Liver (tissue), 9 donors: ENCODE measurements around the gene RUSC1. TPM values are rescaled to one million over a fixed set of nuclear protein-coding genes. Genes with fewer than 3 reads are reported as not detected.

Experiments used
- DNase-seq: peaks from one replicate; pipeline ENCODE4 v3.0.0-alpha.2; 2017; ENCODE audit warnings: low spot score
- H3K27ac ChIP-seq, 2 donors: one replicate each; pipeline ENCODE4 v1.7.0; 2013; ENCODE audit warnings: inconsistent platforms in 2 of 2, low read length in 2 of 2, control low read depth in 1 of 2, low read depth in 1 of 2, mild to moderate bottlenecking in 1 of 2
- H3K27me3 ChIP-seq, 4 donors: one replicate each; pipeline versions ENCODE4 v1.6.1 to v1.7.0; 2013; ENCODE audit warnings: low read length in 3 of 4, inconsistent platforms in 1 of 4, mild to moderate bottlenecking in 1 of 4, moderate library complexity in 1 of 4; ENCODE audit not compliant: control insufficient read depth in 4 of 4, insufficient read depth in 4 of 4
- H3K36me3 ChIP-seq, 4 donors: one replicate each; pipeline versions ENCODE4 v1.6.1 to v1.7.0; 2013; ENCODE audit warnings: low read length in 3 of 4, mild to moderate bottlenecking in 3 of 4, low read depth in 1 of 4, moderate library complexity in 1 of 4; ENCODE audit not compliant: control insufficient read depth in 4 of 4, insufficient read depth in 3 of 4
- H3K4me1 ChIP-seq, 4 donors: one replicate each; pipeline versions ENCODE4 v1.6.1 to v1.7.0; 2013; ENCODE audit warnings: low read length in 3 of 4, mild to moderate bottlenecking in 3 of 4, moderate library complexity in 1 of 4; ENCODE audit not compliant: control insufficient read depth in 4 of 4, insufficient read depth in 4 of 4
- H3K4me3 ChIP-seq, 3 donors: one replicate each; pipeline versions ENCODE4 v1.6.1 to v1.7.0; 2013; ENCODE audit warnings: low read length in 3 of 3, control low read depth in 1 of 3, low read depth in 1 of 3, mild to moderate bottlenecking in 1 of 3
- H3K9ac ChIP-seq, 2 donors: one replicate each; pipeline ENCODE4 v1.7.0; 2013; ENCODE audit warnings: low read length in 2 of 2, mild to moderate bottlenecking in 2 of 2, moderate library complexity in 2 of 2, control low read depth in 1 of 2, low read depth in 1 of 2
- H3K9me3 ChIP-seq, 4 donors: one replicate each; pipeline versions ENCODE4 v1.6.1 to v1.7.0; 2013; ENCODE audit warnings: low read length in 3 of 4; ENCODE audit not compliant: control insufficient read depth in 4 of 4
- ATF3 ChIP-seq: IDR thresholded peaks from 2 replicates; pipeline ENCODE4 v1.6.1; 2016; ENCODE audit warnings: antibody characterized with exemption
- EGR1 ChIP-seq, 2 donors: IDR thresholded peaks; 2 replicates each; pipeline ENCODE4 v1.6.1; 2016 to 2018; ENCODE audit warnings: antibody characterized with exemption in 2 of 2, low read depth in 2 of 2
- FOXA1 ChIP-seq: IDR thresholded peaks from 2 replicates; pipeline ENCODE4 v1.6.1; 2016; ENCODE audit warnings: antibody characterized with exemption
- FOXA2 ChIP-seq: IDR thresholded peaks from 2 replicates; pipeline ENCODE4 v1.6.1; 2016; ENCODE audit warnings: antibody characterized with exemption
- GABPA ChIP-seq, 2 donors: IDR thresholded peaks in 1 of 2; conservative IDR thresholded peaks in 1 of 2; 2 replicates each; pipeline ENCODE4 v1.6.1; 2016; ENCODE audit warnings: antibody characterized with exemption in 2 of 2, mild to moderate bottlenecking in 1 of 2, moderate library complexity in 1 of 2
- HNF4A ChIP-seq, 2 donors: conservative IDR thresholded peaks; 2 replicates each; pipeline ENCODE4 v1.6.1; 2016; ENCODE audit warnings: antibody characterized with exemption in 2 of 2, mild to moderate bottlenecking in 2 of 2
- HNF4G ChIP-seq: IDR thresholded peaks from 2 replicates; pipeline ENCODE4 v1.6.1; 2016; ENCODE audit warnings: antibody characterized with exemption
- JUND ChIP-seq, 2 donors: IDR thresholded peaks; 2 replicates each; pipeline ENCODE4 v1.6.1; 2016; ENCODE audit warnings: antibody characterized with exemption in 2 of 2
- MAX ChIP-seq: IDR thresholded peaks from 2 replicates; pipeline ENCODE4 v1.6.1; 2016; ENCODE audit warnings: antibody characterized with exemption
- NR2F2 ChIP-seq: IDR thresholded peaks from 2 replicates; pipeline ENCODE4 v1.6.1; 2016; ENCODE audit warnings: antibody characterized with exemption
- RAD21 ChIP-seq, 2 donors: IDR thresholded peaks; 2 replicates each; pipeline ENCODE4 v1.6.1; 2016; ENCODE audit warnings: antibody characterized with exemption in 2 of 2, mild to moderate bottlenecking in 2 of 2
- RXRA ChIP-seq, 2 donors: IDR thresholded peaks; 2 replicates each; pipeline ENCODE4 v1.6.1; 2017 to 2018; ENCODE audit warnings: antibody characterized with exemption in 2 of 2, mild to moderate bottlenecking in 1 of 2
- SP1 ChIP-seq: IDR thresholded peaks from 2 replicates; pipeline ENCODE4 v1.6.1; 2018; ENCODE audit warnings: antibody characterized with exemption, mild to moderate bottlenecking
- TAF1 ChIP-seq: conservative IDR thresholded peaks from 2 replicates; pipeline ENCODE4 v1.6.1; 2016; ENCODE audit warnings: antibody characterized with exemption, mild to moderate bottlenecking
- YY1 ChIP-seq: IDR thresholded peaks from 2 replicates; pipeline ENCODE4 v1.6.1; 2016; ENCODE audit warnings: antibody characterized with exemption, mild to moderate bottlenecking
- WGBS: extraction: QIAGEN DNeasy Blood & Tissue Kit; methylation state at CpG from one replicate; pipeline ENCODE4 v1.1.7; 2013; 5-methylcytosine and 5-hydroxymethylcytosine counted together
- polyA plus RNA-seq, 2 donors: library from polyadenylated mRNA; stranded (reverse) in 1 of 2; unstranded in 1 of 2; fragments of 200-250 nt in 1 of 2; fragments of >200 nt in 1 of 2; fragmentation: Nextera tagmentation in 1 of 2; extraction: Ambion mirVana in 1 of 2; gene quantifications; one replicate each; pipeline versions ENCODE4 v1.2.1 to v1.2.3, GENCODE V29; 2013 to 2015
- total RNA-seq, 2 donors: library from RNA; depleted of rRNA; stranded (reverse); fragments of >200 nt; gene quantifications; one replicate each; pipeline ENCODE4 v1.2.3, GENCODE V29; 2014
- TF ChIP-seq, protein P1 (sequence below): IDR thresholded peaks from 2 replicates; pipeline ENCODE4 v1.6.1; 2016; ENCODE audit warnings: antibody characterized with exemption
- TF ChIP-seq, protein P2 (sequence below): IDR thresholded peaks from 2 replicates; pipeline ENCODE4 v1.6.1; 2016; ENCODE audit warnings: antibody characterized with exemption, mild to moderate bottlenecking
- TF ChIP-seq, protein P3 (sequence below): fragments of 150-350 bp; IDR thresholded peaks from 2 replicates; pipeline ENCODE4 v1.5.1; 2017; ENCODE audit warnings: improper control_type of control experiment, low read depth, low read length; ENCODE audit not compliant: missing input control
- donor health status: healthy.
- donor health status: healthy.
- donor health status: healthy.
- donor health status: healthy.
- donor health status: healthy.

RUSC1 gene
- total and polyA plus RNA-seq, 4 donors = 3.9 to 6.7 (median 5.7) TPM

- peaks cover under 1 to 24% (median 13%) of the 10 kb centered on the region in 4 donors for H3K4me1 ChIP-seq
- no peak overlapping the region for H3K9ac ChIP-seq
- peaks cover 0 to 11% (median 5%) of the 10 kb centered on the region in 4 donors for H3K36me3 ChIP-seq
- H3K27me3 ChIP-seq = no peaks in the 10 kb centered on the region
- no peak for DNase-seq
- WGBS = 46% methylated on average over 8 of the region's 8 CpGs
- H3K9me3 ChIP-seq = no peaks in the 10 kb centered on the region
- TF ChIP-seq TAF1 (no peak), RAD21 (IDR thresholded peaks at IDR 0.05) (no peak), SP1 (no peak), NR2F2 (no peak), GABPA (IDR thresholded peaks at IDR 0.05 in 1 of 2, conservative IDR thresholded peaks at IDR 0.05 in 1 of 2) (no peak), RXRA (IDR thresholded peaks at IDR 0.05) (no peak), FOXA1 (no peak), ATF3 (no peak), HNF4G (no peak), FOXA2 (no peak), EGR1 (IDR thresholded peaks at IDR 0.05; ENCODE audit: low read depth in 2 of 2) (no peak), YY1 (no peak)
- TF ChIP-seq, protein P1, sequence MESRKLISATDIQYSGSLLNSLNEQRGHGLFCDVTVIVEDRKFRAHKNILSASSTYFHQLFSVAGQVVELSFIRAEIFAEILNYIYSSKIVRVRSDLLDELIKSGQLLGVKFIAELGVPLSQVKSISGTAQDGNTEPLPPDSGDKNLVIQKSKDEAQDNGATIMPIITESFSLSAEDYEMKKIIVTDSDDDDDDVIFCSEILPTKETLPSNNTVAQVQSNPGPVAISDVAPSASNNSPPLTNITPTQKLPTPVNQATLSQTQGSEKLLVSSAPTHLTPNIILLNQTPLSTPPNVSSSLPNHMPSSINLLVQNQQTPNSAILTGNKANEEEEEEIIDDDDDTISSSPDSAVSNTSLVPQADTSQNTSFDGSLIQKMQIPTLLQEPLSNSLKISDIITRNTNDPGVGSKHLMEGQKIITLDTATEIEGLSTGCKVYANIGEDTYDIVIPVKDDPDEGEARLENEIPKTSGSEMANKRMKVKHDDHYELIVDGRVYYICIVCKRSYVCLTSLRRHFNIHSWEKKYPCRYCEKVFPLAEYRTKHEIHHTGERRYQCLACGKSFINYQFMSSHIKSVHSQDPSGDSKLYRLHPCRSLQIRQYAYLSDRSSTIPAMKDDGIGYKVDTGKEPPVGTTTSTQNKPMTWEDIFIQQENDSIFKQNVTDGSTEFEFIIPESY = no peak
- TF ChIP-seq, protein P2, sequence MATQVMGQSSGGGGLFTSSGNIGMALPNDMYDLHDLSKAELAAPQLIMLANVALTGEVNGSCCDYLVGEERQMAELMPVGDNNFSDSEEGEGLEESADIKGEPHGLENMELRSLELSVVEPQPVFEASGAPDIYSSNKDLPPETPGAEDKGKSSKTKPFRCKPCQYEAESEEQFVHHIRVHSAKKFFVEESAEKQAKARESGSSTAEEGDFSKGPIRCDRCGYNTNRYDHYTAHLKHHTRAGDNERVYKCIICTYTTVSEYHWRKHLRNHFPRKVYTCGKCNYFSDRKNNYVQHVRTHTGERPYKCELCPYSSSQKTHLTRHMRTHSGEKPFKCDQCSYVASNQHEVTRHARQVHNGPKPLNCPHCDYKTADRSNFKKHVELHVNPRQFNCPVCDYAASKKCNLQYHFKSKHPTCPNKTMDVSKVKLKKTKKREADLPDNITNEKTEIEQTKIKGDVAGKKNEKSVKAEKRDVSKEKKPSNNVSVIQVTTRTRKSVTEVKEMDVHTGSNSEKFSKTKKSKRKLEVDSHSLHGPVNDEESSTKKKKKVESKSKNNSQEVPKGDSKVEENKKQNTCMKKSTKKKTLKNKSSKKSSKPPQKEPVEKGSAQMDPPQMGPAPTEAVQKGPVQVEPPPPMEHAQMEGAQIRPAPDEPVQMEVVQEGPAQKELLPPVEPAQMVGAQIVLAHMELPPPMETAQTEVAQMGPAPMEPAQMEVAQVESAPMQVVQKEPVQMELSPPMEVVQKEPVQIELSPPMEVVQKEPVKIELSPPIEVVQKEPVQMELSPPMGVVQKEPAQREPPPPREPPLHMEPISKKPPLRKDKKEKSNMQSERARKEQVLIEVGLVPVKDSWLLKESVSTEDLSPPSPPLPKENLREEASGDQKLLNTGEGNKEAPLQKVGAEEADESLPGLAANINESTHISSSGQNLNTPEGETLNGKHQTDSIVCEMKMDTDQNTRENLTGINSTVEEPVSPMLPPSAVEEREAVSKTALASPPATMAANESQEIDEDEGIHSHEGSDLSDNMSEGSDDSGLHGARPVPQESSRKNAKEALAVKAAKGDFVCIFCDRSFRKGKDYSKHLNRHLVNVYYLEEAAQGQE = no peak
- H3K4me3 ChIP-seq = peak overlapping the region in 2 of 3 donors; percentile 50 to 56
- H3K27ac ChIP-seq = peak overlapping the region; percentile 59 to 88
These were observed 20.7 kb upstream of the RUSC1 start for GRCh38 chr1:155300024-155300423.

DNA sequence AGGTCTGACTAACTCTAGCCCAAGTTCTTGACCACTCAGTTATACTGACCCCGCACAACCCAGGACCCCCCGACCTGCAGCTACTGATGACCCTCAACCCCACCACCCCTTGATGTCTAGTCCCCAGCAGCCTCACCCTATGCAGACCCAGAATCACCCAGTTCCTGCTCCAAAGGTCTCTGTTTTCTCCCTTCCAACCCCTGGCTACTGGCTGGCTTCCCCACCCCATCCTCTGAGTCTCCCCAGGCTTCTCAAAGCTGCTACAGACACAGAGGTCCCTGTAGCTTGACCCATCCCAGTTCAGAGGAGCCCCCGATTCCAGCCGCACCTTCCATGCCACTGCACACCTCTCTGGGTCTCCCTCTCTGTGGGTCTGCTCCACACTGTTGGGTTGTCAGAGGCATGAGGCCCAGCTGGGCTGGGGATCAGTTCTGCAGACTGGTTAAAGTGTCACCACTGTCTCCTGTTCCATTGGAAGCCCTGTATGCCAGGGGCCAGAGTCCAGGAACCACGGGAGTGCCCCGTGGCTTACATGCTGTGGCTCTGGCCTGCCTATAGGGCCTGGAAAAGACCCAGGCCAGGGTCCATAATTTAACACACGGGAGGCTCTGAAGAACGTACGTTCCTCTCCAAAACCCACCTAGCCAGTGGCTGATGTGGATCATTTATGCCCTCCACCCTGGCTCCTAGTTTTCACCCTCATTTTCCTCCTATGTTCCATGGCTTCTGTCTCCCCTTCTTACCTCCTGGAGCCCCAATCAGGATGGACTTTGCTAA, 20.0 kb upstream of the RUSC1 start:
- WGBS = 44% methylated on average over 9 of the region's 9 CpGs
- no peaks in the 10 kb centered on the region for H3K9me3 ChIP-seq
- no peaks in the 10 kb centered on the region for H3K27me3 ChIP-seq
- peak; percentile 66 for DNase-seq
- peak overlapping the region; percentile 38 to 60 for H3K9ac ChIP-seq
- peak overlapping the region; percentile 86 to 88 for H3K27ac ChIP-seq
- peak overlapping the region; percentile 6 to 56 (median 50) for H3K4me3 ChIP-seq
- H3K36me3 ChIP-seq = peaks cover 0 to 4% (median 3%) of the 10 kb centered on the region in 4 donors
- peaks cover 5 to 31% (median 16%) of the 10 kb centered on the region in 4 donors for H3K4me1 ChIP-seq
- TF ChIP-seq HNF4G (peak; percentile 83), SP1 (peak; percentile 92), GABPA (IDR thresholded peaks at IDR 0.05 in 1 of 2, conservative IDR thresholded peaks at IDR 0.05 in 1 of 2) (peak in 1 of 2 donors; percentile 55), FOXA2 (peak; percentile 23), JUND (IDR thresholded peaks at IDR 0.05) (no peak), EGR1 (IDR thresholded peaks at IDR 0.05; ENCODE audit: low read depth in 2 of 2) (peak in 1 of 2 donors; percentile 49), HNF4A (conservative IDR thresholded peaks at IDR 0.05) (peak; percentile 96 to 98), FOXA1 (no peak), TAF1 (peak; percentile 87), YY1 (peak; percentile 83), ATF3 (no peak), MAX (peak; percentile 72), RAD21 (IDR thresholded peaks at IDR 0.05) (no peak)
- TF ChIP-seq, protein P1 = no peak
- TF ChIP-seq, protein P3, sequence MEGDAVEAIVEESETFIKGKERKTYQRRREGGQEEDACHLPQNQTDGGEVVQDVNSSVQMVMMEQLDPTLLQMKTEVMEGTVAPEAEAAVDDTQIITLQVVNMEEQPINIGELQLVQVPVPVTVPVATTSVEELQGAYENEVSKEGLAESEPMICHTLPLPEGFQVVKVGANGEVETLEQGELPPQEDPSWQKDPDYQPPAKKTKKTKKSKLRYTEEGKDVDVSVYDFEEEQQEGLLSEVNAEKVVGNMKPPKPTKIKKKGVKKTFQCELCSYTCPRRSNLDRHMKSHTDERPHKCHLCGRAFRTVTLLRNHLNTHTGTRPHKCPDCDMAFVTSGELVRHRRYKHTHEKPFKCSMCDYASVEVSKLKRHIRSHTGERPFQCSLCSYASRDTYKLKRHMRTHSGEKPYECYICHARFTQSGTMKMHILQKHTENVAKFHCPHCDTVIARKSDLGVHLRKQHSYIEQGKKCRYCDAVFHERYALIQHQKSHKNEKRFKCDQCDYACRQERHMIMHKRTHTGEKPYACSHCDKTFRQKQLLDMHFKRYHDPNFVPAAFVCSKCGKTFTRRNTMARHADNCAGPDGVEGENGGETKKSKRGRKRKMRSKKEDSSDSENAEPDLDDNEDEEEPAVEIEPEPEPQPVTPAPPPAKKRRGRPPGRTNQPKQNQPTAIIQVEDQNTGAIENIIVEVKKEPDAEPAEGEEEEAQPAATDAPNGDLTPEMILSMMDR = peak; percentile 8
